Panc1 (cell line): ENCODE data around the gene EXD3. TPM values are rescaled to one million over a fixed set of nuclear protein-coding genes. Genes with fewer than 3 reads are reported as not detected.

Experiments used
- ATAC-seq: fragments of 200-7000 bp; cut with Tn5 transposase; 2 replicates; pipeline ENCODE4 v1.9.1; 2020; ENCODE audit warnings: mild to moderate bottlenecking, moderate library complexity
- BruUV-seq: library from RNA; stranded (reverse); fragments of 400-500 nt; replicated peaks from 2 replicates; lab custom pipeline; 2021; lab: Mats Ljungman, UMichigan
- CTCF ChIA-PET: fragments of 300-600 bp; sonication (Branson Sonifier 250); formaldehyde crosslinking; loops from one replicate; lab custom pipeline; 2022; ENCODE audit warnings: antibody characterized with exemption; lab: Charles Lee
- POLR2A ChIA-PET: fragments of 300-600 bp; sonication (Branson Sonifier 250); formaldehyde crosslinking; loops from one replicate; lab custom pipeline; 2022; ENCODE audit warnings: antibody characterized with exemption; lab: Charles Lee
- DNase-seq: peaks from one replicate; pipeline ENCODE4 v3.0.0-alpha.2; 2010; ENCODE audit warnings: low read depth, low spot score
- H3K27ac ChIP-seq: 2 replicates; pipeline ENCODE4 v1.5.1; 2011; ENCODE audit warnings: mild to moderate bottlenecking, low read length, inconsistent platforms
- H3K27me3 ChIP-seq: fragments of 200-500 bp; sonication (Bioruptor generic); 2 replicates; pipeline ENCODE4 v1.6.0; 2014; ENCODE audit warnings: low read length, inconsistent platforms; ENCODE audit not compliant: control insufficient read depth, insufficient read depth
- H3K36me3 ChIP-seq: fragments of 200-500 bp; sonication (Bioruptor generic); 2 replicates; pipeline ENCODE4 v1.5.1; 2014; ENCODE audit warnings: inconsistent platforms, mild to moderate bottlenecking, low read length, moderate library complexity; ENCODE audit not compliant: control insufficient read depth, insufficient read depth
- H3K4me1 ChIP-seq: 2 replicates; pipeline ENCODE4 v1.5.1; 2011; ENCODE audit warnings: inconsistent platforms, mild to moderate bottlenecking, low read length, moderate library complexity; ENCODE audit not compliant: control insufficient read depth, insufficient read depth
- H3K4me3 ChIP-seq, 2 experiments: 2 replicates each; pipeline ENCODE4 v1.5.1; 2011 to 2012; ENCODE audit warnings: low read depth in 2 of 2, low read length in 2 of 2, mild to moderate bottlenecking in 2 of 2, inconsistent platforms in 1 of 2, moderate library complexity in 1 of 2
- H3K9me3 ChIP-seq: fragments of 200-500 bp; sonication (Bioruptor generic); 2 replicates; pipeline ENCODE4 v1.5.1; 2014; ENCODE audit warnings: low read depth, mild to moderate bottlenecking, inconsistent platforms, low read length, moderate library complexity; ENCODE audit not compliant: control insufficient read depth, insufficient read depth
- CTCF ChIP-seq: fragments of 450-650 bp; IDR thresholded peaks from 2 replicates; pipeline ENCODE4 v1.5.1; 2017; ENCODE audit warnings: mild to moderate bottlenecking
- POLR2AphosphoS5 ChIP-seq: IDR thresholded peaks from 2 replicates; pipeline ENCODE4 v1.6.1; 2012; ENCODE audit warnings: mild to moderate bottlenecking, low read depth, low read length, moderate library complexity
- REST ChIP-seq, 2 experiments: IDR thresholded peaks; 2 replicates each; pipeline ENCODE4 v1.6.1; 2011 to 2012; ENCODE audit warnings: low read depth in 2 of 2, control low read depth in 1 of 2, low read length in 1 of 2, mild to moderate bottlenecking in 1 of 2, moderate library complexity in 1 of 2; ENCODE audit not compliant: insufficient read depth in 1 of 2
- SIN3A ChIP-seq: IDR thresholded peaks from 2 replicates; pipeline ENCODE4 v1.6.1; 2012; ENCODE audit warnings: low read depth, mild to moderate bottlenecking, low read length, moderate library complexity, borderline replicate concordance; ENCODE audit not compliant: insufficient read depth
- TCF7L2 ChIP-seq: IDR thresholded peaks from 2 replicates; pipeline ENCODE4 v1.6.1; 2011; ENCODE audit warnings: mild to moderate bottlenecking, low read depth, low read length, inconsistent platforms
- in situ Hi-C: cut with HindIII; loops from 2 replicates; pipeline ENCODE4 v1.10.0; 2016; ENCODE audit warnings: low sequenced_read_pairs, low pct_unique_long_range_greater_than_20kb
- intact Hi-C: fragments of 100-400 bp; cut with micrococcal nuclease; formaldehyde crosslinking; loops from one replicate; pipeline ENCODE4 v1.10.0; 2022; ENCODE audit not compliant: unreplicated experiment
- total RNA-seq: library from RNA; stranded (reverse); gene quantifications from one replicate; pipeline ENCODE4 v1.2.1, GENCODE V29; 2021; ENCODE audit not compliant: unreplicated experiment

EXD3 gene
- total RNA-seq, 1 experiment from 2014 or later = 9.2 TPM

- DNase-seq = no peak
- in situ Hi-C loops = no loop called here
- Histone ChIP-seq H3K27me3 (no peaks in the 10 kb centered on the region), H3K4me3 (no peak overlapping the region), H3K4me1 (no peaks in the 10 kb centered on the region; the same call in 1 of the 2 replicates), H3K9me3 (no peaks in the 10 kb centered on the region), H3K36me3 (no peaks in the 10 kb centered on the region), H3K27ac (no peak overlapping the region)
- ChIA-PET CTCF (no interaction called here), POLR2A (no interaction called here)
- TF ChIP-seq SIN3A (no peak), CTCF (no peak), REST (IDR thresholded peaks at IDR 0.05; ENCODE audit: insufficient read depth in 1 of 2, low read depth in 2 of 2, low read length in 1 of 2) (no peak), TCF7L2 (no peak), POLR2AphosphoS5 (no peak)
- BruUV-seq = no TSS peak
- no peak for ATAC-seq
- intact Hi-C loops = no loop called here
Measured at GRCh38 chr9:137320555-137321384, 102.2 kb downstream of the EXD3 start.

GRCh38 chr9:137319739-137320551 is 103.0 kb downstream of the EXD3 start:
- Histone ChIP-seq H3K9me3 (no peaks in the 10 kb centered on the region), H3K27ac (no peak overlapping the region), H3K36me3 (no peaks in the 10 kb centered on the region), H3K27me3 (no peaks in the 10 kb centered on the region), H3K4me1 (no peaks in the 10 kb centered on the region; the same call in 1 of the 2 replicates), H3K4me3 (no peak overlapping the region)
- ChIA-PET POLR2A (no interaction called here), CTCF (interaction anchor here (0.6 kb wide), 1 partner anchor 14 kb away, joined by 3 read pairs; no protein-coding TSS in a partner anchor)
- intact Hi-C loops (no loop called here), in situ Hi-C loops (no loop called here)
- no TSS peak for BruUV-seq
- no peak for ATAC-seq
- DNase-seq = no peak
- no peak for TF ChIP-seq REST (IDR thresholded peaks at IDR 0.05; ENCODE audit: insufficient read depth in 1 of 2, low read depth in 2 of 2, low read length in 1 of 2)
- no peak for TF ChIP-seq TCF7L2
- no peak for TF ChIP-seq SIN3A
- no peak for TF ChIP-seq POLR2AphosphoS5
- TF ChIP-seq CTCF = no peak
